Activated CD8-positive, alpha-beta memory T cell treated with anti-CD3 and anti-CD28 coated beads, Interleukin-2, amount 50 U/mL, for 1 hour (primary cell): ENCODE data around the gene DDX39B.
"Not testable (repeated sequence)": the region's sequence is repeated elsewhere in the genome, so short reads cannot be mapped to it uniquely, and the experiment has no call there.

ENCODE experiments used
- DNase-seq: peaks from one replicate; pipeline ENCODE4 v3.0.0-alpha.2; 2020; ENCODE audit errors: extremely low read depth

The DDX39B gene

GRCh38 chr6:31541658-31542521 is at the start of gene DDX39B:
TSS of gene DDX39B (minus strand) at chr6:31542003. CDS start at chr6:31540532, 1,471 bp downstream.
- peak; percentile 89 for DNase-seq

GRCh38 chr6:31590691-31591090 is 48.9 kb upstream of the DDX39B start:
- not testable (repeated sequence) for DNase-seq

GRCh38 chr6:31588871-31589650 is 47.3 kb upstream of the DDX39B start:
- no peak for DNase-seq

DNA sequence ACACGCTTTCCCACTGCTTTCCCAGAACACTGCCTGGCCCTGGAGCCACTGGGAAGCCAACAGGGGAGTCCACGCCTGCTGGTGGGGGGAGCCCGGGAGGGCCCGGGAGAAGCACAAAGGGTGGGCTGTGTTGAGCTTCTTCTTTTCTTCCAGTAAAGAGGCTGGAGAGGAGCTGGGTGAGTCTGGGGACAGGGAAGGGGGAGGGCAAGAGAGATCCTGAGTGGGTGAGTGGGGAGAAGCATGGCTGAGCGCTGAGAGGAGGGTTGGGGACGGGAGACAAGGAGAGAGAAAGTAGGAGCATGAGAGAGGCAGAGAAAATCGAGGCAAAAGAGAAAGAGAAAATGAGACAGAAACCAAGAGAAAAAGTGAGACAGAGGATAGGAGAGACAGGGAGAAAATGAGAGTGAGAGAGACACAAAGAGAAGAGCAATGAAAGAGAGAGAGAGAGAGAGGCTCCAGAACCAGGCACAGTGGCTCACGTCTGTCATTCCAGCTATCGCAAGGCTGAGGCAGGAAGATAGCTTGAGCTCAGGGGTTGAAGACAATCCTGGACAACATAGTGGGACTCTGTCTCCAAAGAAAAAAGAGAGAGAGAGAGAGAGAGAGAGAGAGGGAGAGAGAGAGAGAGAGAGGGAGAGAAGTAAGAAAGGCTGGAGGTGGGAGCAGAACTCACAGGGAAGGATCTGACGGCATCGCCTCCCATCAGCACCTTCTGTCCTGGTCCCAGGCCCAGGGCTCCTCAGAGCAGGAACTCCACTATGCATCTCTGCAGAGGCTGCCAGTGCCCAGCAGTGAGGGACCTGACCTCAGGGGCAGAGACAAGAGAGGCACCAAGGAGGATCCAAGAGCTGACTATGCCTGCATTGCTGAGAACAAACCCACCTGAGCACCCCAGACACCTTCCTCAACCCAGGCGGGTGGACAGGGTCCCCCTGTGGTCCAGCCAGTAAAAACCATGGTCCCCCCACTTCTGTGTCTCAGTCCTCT is 46.3 kb upstream of the DDX39B start:
- no peak for DNase-seq

GRCh38 chr6:31586599-31587281 is 44.9 kb upstream of the DDX39B start:
- DNase-seq: no peak

GRCh38 chr6:31586008-31586407 is 44.2 kb upstream of the DDX39B start, which contains the start of gene LST1:
TSS of gene LST1 (plus strand) at chr6:31586277. CDS start at chr6:31587300, 1,023 bp downstream.
- DNase-seq: no peak

DNA sequence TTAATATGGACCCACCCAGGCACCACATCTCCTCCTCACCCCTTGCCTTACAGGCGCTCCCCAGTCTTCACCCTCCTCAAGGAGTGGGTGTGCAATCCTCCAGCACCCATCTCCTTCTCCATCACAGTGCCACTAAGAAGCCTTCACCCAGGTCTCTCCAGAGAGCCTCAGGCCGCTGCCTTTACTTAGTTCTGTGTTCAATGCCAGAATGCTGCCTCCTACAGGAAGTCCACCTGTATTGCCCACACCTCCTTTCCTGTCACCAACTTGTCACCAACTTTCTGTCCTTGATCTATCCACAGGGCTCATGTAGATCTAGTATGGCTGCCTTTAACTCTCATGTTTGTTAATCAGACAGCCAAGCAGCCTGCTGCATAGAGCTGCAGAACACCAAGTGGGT is 43.7 kb upstream of the DDX39B start:
- no peak for DNase-seq

DNA sequence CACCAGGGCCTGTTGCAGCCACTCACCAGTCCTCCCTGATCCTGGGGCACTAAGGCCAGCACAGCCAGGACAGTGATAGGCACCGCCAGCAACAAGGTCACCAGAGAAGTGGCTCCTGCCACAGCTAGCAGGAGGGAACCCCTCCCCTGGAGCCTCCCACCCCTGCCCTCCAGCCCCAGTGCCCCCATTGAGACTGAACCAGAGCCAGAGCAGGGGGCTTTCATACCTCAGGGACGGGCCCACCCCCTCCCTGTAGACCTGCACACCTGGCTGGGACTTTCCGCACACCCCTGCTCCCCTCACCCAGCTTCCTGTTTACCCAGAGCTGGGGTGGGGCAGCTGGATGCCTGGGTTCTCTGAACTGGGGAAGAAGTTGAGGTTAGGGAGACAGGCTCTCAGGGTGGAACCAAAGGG is 40.4 kb upstream of the DDX39B start, which contains the start of gene LTB:
TSS of gene LTB (minus strand) at position 195 of the 414 bp plus-strand sequence. CDS start at position 188, 7 bp downstream.
- no peak for DNase-seq

DNA sequence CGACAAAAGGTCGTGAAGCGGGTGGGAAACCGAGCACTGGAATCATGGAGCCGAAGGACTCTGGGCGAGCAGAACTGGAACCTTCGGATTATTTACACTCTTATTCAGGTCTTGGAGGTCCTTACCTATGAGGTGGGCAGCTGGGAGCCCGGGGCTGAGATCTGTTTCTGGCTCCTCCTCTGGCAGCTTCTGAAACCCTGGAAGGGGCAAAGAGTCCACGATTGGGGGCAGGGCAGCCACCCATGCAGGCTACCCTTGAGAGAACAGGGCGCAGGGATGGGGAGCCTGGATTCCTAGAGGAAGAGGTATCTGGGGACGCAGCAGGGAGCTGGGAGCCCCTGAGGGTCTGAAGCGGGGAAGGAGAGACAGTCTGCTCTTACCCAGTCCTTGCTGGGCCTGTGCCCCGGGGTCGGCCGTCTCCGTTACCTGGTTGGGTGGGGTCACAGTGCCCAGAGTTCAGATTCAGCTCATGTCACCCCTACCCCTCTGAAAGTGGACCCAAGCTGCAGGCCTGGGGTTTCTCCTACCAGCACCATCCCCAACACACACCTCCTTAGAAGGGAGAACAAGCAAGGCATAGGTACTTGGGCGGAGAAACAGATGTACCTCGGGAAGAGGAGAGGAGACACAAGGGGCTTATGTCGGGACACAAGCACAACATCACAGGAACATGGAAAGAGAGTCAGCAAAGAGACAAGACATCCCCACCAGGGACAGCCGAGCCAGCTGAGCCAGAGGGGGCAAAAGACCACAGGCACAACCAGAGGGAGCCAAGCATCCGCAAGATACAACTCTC is 39.8 kb upstream of the DDX39B start:
- DNase-seq: no peak

DNA sequence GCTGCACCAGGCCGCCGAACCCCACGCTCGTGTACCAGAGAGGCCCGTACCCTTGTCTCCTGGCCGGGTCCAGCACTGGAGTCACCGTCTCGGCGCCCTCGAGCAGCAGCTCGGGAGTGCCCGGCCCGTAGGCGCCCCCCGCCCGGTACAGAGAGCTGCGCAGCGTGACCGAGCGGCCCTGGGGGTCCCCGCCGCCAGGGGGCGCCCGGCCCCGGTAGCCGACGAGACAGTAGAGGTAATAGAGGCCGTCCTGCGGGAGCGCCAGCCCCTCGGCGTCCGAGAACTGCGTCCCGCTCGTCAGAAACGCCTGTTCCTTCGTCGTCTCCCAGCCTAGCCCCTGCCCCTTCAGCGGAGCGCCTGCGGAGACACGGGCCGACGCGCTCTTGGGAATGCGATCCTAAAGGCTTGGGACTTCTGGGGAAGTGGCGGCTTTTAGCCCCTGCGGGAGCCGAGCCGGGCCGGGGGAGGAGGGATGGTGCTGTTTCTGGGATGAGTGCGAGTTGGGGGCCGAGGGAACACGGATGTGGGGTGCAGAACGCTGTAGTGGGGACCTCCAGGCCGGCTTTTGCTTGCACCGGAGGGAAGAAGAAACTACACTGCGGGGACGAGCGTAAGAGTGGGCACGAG is 39.1 kb upstream of the DDX39B start:
- DNase-seq: no peak

DNA sequence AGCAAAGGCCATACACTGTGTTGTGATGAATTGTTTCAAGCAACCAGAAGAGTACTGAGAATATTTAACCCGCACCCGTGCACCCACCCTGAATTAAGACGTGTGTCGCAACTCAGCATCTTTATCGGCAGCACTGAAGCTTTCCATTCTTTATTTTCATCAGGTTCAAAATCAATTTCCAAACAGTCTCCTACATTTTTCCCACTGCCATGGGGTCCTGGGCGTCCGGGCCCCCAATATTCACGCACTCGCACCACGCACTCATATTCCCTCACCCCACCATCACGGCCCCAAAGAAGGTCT is 38.6 kb upstream of the DDX39B start:
- no peak for DNase-seq

GRCh38 chr6:31579546-31580437 is 38.0 kb upstream of the DDX39B start:
- no peak for DNase-seq

DNA sequence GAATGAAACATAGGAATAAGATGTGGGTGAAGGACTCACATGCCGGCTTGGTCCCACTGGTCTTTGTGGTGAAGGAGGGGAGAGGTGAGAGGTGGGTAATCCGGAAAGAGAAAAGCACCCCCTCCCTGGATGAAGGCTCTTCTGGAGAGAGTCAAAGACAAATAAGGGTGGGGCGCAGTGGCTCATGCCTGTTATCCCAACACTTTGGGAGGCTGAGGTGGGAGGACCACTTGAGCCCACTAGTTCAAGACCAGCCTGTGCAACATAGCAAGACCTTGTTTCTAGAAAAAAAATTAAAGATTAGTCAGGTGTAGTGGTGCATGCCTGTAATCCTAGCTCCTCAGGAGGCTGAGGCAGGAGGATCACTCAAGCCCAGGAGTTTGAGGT is 37.3 kb upstream of the DDX39B start:
- DNase-seq: no peak

DNA sequence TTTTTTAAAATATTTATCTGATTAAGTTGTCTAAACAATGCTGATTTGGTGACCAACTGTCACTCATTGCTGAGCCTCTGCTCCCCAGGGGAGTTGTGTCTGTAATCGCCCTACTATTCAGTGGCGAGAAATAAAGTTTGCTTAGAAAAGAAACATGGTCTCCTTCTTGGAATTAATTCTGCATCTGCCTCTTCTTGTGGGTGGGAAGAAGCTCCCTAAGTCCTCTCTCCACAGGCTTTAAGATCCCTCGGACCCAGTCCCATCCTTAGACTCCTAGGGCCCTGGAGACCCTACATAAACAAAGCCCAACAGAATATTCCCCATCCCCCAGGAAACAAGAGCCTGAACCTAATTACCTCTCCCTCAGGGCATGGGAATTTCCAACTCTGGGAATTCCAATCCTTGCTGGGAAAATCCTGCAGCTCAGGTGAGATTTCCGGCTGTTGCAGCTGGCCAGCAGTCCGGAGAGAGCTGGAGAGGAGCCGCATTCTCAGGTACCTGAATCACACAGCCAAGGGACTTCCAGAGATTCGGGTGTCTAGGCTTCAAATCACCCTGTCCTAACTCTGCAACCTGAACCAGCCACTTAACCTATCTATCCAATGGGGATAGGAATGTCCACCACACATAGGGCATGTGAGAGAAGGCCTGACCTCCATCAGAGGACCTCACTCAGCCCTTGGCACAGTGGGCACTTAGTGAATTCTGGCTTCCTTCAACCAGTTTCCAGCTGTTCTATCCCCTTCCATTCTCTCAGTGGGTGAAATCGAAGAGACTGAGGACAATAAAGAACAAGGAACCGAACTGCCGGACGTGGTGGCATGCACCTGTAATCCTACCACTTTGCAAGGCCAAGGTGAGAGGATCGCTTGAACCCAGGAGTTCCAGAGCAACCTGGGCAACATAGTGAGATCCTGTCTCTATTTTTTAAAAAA is 36.6 kb upstream of the DDX39B start:
- DNase-seq: no peak

GRCh38 chr6:31577579-31577966 is 35.8 kb upstream of the DDX39B start:
- no peak for DNase-seq

DNA sequence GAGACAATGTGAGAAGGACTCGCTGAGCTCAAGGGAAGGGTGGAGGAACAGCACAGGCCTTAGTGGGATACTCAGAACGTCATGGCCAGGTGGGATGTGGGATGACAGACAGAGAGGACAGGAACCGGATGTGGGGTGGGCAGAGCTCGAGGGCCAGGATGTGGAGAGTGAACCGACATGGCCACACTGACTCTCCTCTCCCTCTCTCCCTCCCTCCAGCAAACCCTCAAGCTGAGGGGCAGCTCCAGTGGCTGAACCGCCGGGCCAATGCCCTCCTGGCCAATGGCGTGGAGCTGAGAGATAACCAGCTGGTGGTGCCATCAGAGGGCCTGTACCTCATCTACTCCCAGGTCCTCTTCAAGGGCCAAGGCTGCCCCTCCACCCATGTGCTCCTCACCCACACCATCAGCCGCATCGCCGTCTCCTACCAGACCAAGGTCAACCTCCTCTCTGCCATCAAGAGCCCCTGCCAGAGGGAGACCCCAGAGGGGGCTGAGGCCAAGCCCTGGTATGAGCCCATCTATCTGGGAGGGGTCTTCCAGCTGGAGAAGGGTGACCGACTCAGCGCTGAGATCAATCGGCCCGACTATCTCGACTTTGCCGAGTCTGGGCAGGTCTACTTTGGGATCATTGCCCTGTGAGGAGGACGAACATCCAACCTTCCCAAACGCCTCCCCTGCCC is 35.2 kb upstream of the DDX39B start:
- no peak for DNase-seq
